GM10266 (cell line): ENCODE data around the gene RPS19.

Source experiments
- DNase-seq: peaks from one replicate; pipeline ENCODE4 v3.0.0; 2012; ENCODE audit errors: extremely low spot score
- TF ChIP-seq, protein P1 (sequence below): IDR thresholded peaks from 2 replicates; pipeline ENCODE4 v1.5.1; 2012; ENCODE audit warnings: mild to moderate bottlenecking, low read depth; ENCODE audit not compliant: control insufficient read depth, insufficient read depth; ENCODE audit errors: missing control alignments

Gene RPS19

DNA sequence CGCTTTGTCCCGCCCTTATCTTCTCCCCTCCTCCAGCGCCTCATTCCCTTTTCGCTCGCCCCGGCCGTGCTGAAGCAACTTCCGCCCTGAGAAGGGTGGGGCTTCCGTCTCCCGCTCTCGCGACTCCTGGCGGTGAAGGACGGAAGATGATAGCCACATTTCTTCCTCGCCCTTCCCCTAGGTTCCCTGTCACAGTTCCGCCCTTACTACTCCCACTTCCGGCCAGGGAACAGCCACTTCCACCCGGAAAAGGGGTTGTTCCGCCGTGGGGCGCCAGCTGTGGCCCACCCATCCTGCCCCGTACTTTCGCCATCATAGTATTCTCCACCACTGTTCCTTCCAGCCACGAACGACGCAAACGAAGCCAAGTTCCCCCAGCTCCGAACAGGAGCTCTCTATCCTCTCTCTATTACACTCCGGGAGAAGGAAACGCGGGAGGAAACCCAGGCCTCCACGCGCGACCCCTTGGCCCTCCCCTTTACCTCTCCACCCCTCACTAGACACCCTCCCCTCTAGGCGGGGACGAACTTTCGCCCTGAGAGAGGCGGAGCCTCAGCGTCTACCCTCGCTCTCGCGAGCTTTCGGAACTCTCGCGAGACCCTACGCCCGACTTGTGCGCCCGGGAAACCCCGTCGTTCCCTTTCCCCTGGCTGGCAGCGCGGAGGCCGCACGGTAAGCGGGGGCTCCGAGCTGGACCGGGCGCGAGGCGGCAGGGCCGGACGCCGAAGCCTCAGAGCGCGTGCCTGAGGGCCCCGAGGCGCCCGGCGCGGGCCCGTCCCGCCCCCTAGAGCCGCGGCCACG, at the start of gene RPS19:
RPS19 (plus strand) TSS at position 638 of the 801 bp plus-strand sequence. CDS start 520 bp downstream, outside the sequence.
- peak; percentile 98 for DNase-seq
- TF ChIP-seq, protein P1, sequence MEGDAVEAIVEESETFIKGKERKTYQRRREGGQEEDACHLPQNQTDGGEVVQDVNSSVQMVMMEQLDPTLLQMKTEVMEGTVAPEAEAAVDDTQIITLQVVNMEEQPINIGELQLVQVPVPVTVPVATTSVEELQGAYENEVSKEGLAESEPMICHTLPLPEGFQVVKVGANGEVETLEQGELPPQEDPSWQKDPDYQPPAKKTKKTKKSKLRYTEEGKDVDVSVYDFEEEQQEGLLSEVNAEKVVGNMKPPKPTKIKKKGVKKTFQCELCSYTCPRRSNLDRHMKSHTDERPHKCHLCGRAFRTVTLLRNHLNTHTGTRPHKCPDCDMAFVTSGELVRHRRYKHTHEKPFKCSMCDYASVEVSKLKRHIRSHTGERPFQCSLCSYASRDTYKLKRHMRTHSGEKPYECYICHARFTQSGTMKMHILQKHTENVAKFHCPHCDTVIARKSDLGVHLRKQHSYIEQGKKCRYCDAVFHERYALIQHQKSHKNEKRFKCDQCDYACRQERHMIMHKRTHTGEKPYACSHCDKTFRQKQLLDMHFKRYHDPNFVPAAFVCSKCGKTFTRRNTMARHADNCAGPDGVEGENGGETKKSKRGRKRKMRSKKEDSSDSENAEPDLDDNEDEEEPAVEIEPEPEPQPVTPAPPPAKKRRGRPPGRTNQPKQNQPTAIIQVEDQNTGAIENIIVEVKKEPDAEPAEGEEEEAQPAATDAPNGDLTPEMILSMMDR, result no peak

GRCh38 chr19:41810301-41810700, 49.8 kb upstream of the RPS19 start:
- TF ChIP-seq, protein P1, result no peak
- no peak for DNase-seq

DNA sequence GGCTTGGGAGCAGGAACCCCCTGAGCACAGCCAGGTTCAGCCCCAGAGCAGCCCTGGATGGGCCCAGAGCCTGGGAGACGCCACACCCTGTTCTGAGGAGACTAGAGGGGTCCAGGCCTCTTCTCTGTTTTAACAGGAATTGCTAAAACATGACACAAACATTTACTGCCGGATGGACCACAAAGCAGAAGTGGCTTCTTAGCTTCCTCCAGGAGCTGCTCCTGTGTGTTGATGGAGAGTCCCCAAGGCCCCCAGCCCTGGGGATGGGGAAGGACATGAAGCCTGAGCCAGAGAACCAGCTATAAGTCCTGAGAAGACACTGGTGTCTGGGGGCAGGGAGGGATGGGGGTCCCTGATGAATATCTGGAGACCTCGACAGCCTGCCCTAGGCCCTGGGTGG, 49.0 kb upstream of the RPS19 start:
- no peak for DNase-seq
- TF ChIP-seq, protein P1, result no peak

GRCh38 chr19:41811981-41812380, 48.1 kb upstream of the RPS19 start:
- TF ChIP-seq, protein P1, result no peak
- no peak for DNase-seq

GRCh38 chr19:41813911-41814310, 46.1 kb upstream of the RPS19 start:
- no peak for DNase-seq
- TF ChIP-seq, protein P1, result no peak

GRCh38 chr19:41815301-41815700, 44.8 kb upstream of the RPS19 start:
- TF ChIP-seq, protein P1, result no peak
- DNase-seq, result no peak

GRCh38 chr19:41816761-41817160, 43.3 kb upstream of the RPS19 start:
- no peak for DNase-seq
- TF ChIP-seq, protein P1, result no peak
